NB4 (cell line): ENCODE data around the gene TRMU.
A peak's percentile ranks its signal among the peaks of the same experiment; 100 is the strongest.

Experiments used
- DNase-seq: peaks from one replicate; pipeline ENCODE4 v3.0.0; 2010; ENCODE audit warnings: low read depth
- H3K4me3 ChIP-seq: one replicate; pipeline ENCODE4 v1.5.1; 2011; ENCODE audit warnings: mild to moderate bottlenecking, low read depth, low read length, moderate library complexity
- MYC ChIP-seq: IDR thresholded peaks from 2 replicates; pipeline ENCODE4 v1.6.1; 2011; ENCODE audit warnings: low read depth, low read length
- POLR2A ChIP-seq: IDR thresholded peaks from 2 replicates; pipeline ENCODE4 v1.6.1; 2011; ENCODE audit warnings: mild to moderate bottlenecking; ENCODE audit not compliant: insufficient read length; ENCODE audit errors: extremely low read depth
- TF ChIP-seq, protein P1 (sequence below): IDR thresholded peaks from one replicate; pipeline ENCODE4 v1.5.1; 2012; ENCODE audit warnings: low read depth, low read length
- TF ChIP-seq, protein P2 (sequence below): IDR thresholded peaks from 2 replicates; pipeline ENCODE4 v1.6.1; 2011; ENCODE audit warnings: low read depth, low read length

TRMU gene

DNA sequence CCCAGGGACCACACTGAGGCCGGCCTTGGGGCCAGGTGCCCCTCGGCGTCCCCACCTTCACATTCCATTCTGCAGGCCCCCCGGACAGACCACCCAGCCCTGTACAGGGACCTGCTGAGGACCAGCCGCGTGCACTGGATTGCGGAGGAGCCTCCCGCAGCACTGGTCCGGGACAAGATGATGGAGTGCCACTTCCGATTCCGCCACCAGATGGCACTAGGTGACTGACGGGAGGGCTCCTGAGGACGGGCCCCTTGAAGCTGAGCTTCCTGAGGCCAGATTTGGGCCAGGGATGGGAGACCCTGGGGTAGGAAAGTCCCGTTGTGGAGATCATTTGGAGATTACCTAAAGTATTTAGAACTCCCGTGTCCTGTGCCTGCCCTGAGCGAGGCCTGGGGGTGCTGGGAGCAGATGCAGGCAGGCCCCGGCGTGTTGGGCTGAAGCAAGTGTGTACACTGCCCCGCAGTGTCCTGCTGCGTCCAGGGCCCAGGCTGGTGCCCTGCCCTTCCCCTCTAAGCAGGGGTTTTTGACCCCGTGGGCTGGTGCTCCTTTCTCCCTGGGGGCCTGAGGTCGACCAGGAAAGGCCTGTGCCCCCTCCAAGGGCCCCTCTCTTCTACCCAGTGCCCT is 20.0 kb downstream of the TRMU start:
- no peak overlapping the region for H3K4me3 ChIP-seq
- no peak for TF ChIP-seq POLR2A
- TF ChIP-seq, protein P1, sequence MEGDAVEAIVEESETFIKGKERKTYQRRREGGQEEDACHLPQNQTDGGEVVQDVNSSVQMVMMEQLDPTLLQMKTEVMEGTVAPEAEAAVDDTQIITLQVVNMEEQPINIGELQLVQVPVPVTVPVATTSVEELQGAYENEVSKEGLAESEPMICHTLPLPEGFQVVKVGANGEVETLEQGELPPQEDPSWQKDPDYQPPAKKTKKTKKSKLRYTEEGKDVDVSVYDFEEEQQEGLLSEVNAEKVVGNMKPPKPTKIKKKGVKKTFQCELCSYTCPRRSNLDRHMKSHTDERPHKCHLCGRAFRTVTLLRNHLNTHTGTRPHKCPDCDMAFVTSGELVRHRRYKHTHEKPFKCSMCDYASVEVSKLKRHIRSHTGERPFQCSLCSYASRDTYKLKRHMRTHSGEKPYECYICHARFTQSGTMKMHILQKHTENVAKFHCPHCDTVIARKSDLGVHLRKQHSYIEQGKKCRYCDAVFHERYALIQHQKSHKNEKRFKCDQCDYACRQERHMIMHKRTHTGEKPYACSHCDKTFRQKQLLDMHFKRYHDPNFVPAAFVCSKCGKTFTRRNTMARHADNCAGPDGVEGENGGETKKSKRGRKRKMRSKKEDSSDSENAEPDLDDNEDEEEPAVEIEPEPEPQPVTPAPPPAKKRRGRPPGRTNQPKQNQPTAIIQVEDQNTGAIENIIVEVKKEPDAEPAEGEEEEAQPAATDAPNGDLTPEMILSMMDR: peak; percentile 73
- TF ChIP-seq MYC: no peak
- TF ChIP-seq, protein P2, sequence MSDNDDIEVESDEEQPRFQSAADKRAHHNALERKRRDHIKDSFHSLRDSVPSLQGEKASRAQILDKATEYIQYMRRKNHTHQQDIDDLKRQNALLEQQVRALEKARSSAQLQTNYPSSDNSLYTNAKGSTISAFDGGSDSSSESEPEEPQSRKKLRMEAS: no peak
- DNase-seq: peak; percentile 71

DNA sequence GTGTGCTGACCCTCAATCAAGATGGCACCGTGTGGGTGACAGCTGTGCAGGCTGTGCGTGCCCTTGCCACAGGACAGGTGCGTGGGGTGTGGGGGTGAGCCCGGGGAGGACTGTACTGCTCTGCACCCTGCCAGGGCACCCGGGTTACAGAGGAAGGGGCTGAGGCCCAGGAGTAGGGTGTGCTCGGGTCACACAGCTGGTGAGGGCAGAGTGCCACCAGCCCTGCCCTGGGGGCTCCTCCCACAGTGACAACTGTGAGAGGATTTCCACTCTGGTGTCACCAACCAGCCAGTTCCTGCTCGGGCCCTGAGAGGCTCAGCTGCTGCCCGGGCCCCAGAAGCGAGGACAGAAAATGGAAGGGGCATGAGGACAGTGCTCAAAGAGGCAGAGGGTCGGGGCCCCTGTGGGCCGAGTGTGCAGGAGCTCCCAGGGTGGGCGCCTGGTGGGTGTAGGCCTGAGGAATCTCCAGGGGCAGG is 20.5 kb downstream of the TRMU start:
- TF ChIP-seq, protein P1: no peak
- TF ChIP-seq, protein P2: no peak
- TF ChIP-seq MYC: no peak
- TF ChIP-seq POLR2A: no peak
- H3K4me3 ChIP-seq: no peak overlapping the region
- no peak for DNase-seq

DNA sequence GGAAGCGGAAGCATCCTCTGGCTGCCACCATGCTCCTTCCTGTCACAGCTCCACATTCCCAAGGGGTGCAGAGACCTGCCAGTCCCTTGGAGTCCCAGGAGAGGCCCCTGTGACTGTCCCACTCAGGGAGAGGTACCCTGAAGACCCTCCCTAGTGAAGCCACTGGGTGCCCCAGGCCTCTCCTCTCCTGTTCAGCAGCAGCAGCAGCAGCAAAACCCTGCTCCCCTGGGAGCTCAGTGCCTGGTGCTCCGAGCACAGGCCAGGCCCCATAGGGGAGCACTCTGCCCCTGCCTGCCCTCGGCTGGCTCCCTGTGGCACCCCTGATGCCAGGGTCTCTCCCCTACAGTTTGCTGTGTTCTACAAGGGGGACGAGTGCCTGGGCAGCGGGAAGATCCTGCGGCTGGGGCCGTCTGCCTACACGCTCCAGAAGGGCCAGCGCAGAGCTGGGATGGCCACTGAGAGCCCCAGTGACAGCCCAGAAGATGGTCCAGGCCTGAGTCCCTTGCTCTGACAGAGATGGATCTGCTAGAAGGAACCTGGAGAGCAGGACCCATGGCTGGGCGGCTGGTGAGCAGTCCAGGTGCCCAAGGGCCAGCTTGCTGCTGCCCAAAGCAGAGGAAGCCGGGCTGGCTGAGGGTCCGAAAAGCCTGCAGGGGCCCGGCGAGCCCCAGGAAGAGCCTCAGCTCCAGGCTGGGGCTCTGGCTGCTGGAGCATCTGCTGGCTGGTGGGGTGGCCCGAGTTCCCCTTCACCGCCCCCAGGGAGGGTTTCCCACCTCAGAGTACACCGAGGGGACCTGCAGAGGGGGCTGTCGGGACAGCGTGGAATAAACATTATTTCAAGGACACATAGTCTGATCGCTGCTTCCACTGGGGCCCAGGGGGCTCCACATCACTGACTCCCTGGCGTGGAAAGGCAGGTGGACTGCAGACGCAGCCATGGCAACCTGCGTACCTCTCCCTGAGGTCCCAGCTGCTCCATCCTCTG is 21.3 kb downstream of the TRMU start:
- no peak for DNase-seq
- no peak overlapping the region for H3K4me3 ChIP-seq
- no peak for TF ChIP-seq MYC
- TF ChIP-seq, protein P2: no peak
- TF ChIP-seq POLR2A: no peak
- TF ChIP-seq, protein P1: peak; percentile 3

DNA sequence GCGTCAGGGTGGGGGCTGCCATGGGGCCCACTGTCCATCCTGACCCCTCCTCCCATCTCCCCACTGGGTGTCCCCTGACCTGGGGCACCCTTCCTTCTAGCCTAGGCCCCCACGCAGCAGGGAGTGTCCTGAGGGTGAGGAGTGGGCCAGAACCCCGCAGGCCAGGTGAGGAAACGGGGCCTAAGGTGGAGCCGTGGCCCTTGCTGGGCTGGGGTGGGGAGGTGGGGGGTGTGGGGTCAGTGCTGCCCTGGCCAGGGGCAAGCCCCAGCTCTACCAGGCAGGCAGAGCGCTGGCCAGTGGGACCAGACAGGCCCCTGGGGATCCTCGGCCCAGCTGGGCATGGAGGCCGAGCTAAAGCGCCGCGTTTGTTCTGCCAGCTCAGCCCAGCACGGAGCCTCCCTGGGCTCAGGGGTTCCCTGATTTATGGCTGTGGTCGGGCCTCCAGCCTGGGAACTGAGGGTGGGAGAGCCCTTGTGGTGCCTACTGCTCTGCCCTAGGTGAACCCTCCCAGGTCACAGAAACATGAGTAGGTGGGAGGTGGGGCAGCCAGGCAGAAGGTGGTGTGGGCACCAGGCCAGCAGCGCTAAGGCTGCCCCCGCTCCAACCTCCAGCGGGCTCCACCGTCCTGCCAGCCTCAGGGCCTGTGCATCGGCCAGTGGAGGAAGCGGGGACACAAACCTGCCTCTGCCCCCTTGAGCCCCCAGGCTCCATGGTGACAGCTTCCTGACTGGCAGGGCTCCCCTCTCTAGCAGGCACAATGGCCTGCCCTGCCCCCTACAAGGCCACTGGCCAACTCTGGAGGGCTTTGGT is 22.4 kb downstream of the TRMU start:
- DNase-seq: no peak
- no peak overlapping the region for H3K4me3 ChIP-seq
- TF ChIP-seq, protein P1: no peak
- TF ChIP-seq MYC: no peak
- TF ChIP-seq, protein P2: no peak
- TF ChIP-seq POLR2A: no peak

DNA sequence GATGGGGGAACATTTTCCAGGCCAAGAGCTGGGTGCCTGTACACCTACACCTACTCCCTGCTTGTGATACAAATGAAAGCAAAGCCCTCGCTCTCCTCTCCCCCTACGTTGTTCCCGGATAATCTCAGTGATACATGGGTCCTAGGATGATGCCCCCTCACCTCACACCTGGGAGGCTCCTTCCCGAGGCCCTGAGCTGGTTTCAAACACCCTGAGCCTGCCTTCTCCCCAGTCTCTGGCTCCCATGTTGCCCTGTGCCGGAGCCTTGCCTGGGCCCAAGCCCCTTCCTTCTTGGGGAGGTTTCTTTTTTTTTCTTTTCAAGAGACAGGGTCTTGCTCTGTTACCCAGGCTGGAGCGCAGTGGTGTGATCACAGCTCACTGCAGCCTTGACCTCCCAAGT is 23.3 kb downstream of the TRMU start:
- TF ChIP-seq MYC (no peak), POLR2A (no peak)
- TF ChIP-seq, protein P2: no peak
- TF ChIP-seq, protein P1: no peak
- no peak for DNase-seq
- no peak overlapping the region for H3K4me3 ChIP-seq
